H4 (cell line): ENCODE data around the gene STK24. TPM values are rescaled to one million over a fixed set of nuclear protein-coding genes. Genes with fewer than 3 reads are reported as not detected.

ENCODE experiments used
- DNase-seq: peaks from one replicate; pipeline ENCODE4 v3.0.0-alpha.2; 2015; ENCODE audit warnings: low spot score
- total RNA-seq: library from RNA; depleted of rRNA; stranded (reverse); fragments of >200 nt; shearing (Covaris generic); gene quantifications from 2 replicates; pipeline ENCODE4 v1.2.3, GENCODE V29; 2014

STK24 gene
- total RNA-seq, 1 experiment from 2014 or later, result 57.3 TPM

DNA sequence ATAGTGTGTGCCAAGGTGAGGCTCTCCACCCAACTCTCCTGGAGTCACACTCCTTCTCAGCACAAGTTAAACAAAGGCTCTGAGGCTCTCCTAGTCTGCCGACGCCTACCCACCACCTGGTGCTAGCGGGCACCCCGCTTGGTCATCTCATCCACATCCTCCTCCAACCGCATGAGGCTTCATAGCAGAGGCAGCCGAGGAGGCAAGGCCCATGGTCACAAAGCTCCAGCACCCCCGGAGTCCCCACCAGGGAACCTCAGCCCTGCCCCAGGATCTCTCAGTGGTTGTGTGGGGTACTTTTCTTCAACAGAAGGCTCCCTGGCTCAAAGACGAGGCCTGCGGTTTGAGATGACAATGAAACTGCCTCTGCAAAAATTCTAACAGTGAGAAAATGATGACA is 43.0 kb downstream of the STK24 start:
- no peak for DNase-seq

DNA sequence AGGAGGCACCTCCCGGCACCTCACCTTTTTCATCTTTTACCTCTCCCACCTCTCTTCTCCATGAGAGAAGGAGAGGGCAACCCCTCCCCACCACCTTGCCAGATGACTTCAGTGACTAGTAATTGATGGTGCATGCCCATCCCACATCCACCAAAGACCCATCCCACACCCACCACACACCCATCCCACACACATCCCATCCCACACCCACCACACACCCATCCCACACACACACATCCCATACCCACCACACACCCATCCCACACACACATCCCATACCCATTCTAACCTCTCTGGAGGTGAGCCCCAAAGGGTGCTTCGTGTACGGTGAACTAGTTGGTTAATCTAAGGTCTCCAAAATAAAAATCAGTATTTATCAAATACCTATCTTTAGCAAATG is 44.7 kb downstream of the STK24 start:
- DNase-seq, result no peak

GRCh38 chr13:98530217-98530616 is 46.7 kb downstream of the STK24 start:
- DNase-seq, result no peak

GRCh38 chr13:98529171-98529570 is 47.7 kb downstream of the STK24 start:
- no peak for DNase-seq

- DNase-seq, result no peak
Observed at GRCh38 chr13:98528663-98529064, 48.2 kb downstream of the STK24 start.

GRCh38 chr13:98527526-98527925 is 49.4 kb downstream of the STK24 start:
- no peak for DNase-seq

GRCh38 chr13:98526182-98526512 is 50.8 kb downstream of the STK24 start:
- DNase-seq, result no peak

- DNase-seq, result no peak
Observed at GRCh38 chr13:98525456-98526181, 51.3 kb downstream of the STK24 start.

GRCh38 chr13:98524793-98525192 is 52.1 kb downstream of the STK24 start:
- no peak for DNase-seq

- no peak for DNase-seq
Observed at GRCh38 chr13:98524391-98524790, 52.5 kb downstream of the STK24 start.

GRCh38 chr13:98523455-98524102 is 53.3 kb downstream of the STK24 start:
- DNase-seq, result no peak

GRCh38 chr13:98522371-98522770 is 54.5 kb downstream of the STK24 start:
- DNase-seq, result no peak

DNA sequence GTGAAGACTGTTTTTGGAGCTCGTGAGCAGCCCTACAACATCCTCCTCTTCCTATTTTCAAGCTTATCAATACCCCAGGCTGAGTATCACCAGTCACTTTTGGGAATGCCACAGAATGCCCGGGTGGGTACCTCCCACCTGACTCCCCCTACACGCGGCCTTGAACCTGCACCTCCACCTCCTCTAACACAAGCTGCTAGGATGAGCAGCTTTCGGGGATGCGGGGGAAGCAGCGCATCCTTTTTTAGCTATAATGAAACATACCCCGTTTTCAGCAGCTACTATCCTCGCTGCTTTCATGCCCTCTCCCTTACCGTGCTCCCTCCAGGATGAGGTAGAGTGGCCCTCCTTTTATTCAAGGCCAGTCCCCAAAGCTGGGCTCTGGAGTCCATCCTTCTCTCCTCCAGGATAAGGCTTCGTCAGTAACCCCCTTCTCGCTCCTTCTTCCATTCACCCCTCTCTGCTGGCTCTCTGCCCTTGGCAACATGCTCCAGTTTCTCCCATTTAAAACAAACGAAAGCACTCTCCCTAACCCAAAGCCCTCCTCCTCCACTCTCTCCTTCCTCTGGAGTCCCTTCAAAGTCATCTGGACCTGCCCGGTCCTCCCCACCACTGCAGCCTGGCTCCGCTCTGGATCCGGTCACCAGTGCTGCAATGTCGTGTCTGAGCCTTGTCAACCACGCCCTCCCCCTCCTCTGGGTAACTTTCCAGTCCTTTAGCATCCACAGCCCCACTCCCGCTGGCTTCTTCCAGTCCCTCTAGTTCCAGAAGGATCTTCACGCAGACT is 55.3 kb downstream of the STK24 start:
- DNase-seq, result no peak

DNA sequence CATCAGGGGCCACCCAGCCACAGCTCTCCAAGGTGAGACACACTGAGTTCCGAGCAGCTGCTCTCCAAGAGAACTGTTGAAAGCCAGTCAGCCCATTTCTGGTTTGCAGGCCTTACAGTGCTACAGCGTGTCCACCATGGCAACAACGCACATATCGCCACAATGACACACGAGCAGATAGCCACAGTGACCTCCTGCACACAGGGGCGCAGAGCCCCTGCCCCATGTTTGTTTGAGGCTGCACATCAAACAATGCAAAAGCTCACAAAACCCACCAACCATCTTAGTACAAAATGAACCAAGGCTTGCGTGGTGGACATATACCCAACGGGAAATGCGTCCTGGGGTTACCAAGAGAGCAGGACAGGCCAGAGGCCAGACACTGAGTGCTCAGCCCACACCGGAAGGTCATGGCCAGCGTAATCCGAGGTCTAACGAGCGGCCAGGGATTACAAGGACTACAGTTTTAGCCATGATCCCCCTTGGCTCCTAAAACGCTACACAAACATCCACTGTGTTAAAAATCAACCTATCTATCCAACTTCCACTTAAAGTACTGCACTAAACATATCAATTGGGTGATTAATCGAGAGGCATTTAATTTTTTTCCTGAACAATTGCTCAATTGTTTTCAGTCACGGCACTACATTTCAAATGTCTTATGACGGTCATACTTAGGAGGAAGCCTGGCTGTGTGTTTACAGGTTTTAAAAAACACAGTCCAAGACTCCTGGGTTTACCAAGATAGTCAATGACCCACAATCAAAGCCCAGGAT is 56.0 kb downstream of the STK24 start:
- no peak for DNase-seq

- DNase-seq, result no peak
Observed at GRCh38 chr13:98519976-98520375, 56.9 kb downstream of the STK24 start.

DNA sequence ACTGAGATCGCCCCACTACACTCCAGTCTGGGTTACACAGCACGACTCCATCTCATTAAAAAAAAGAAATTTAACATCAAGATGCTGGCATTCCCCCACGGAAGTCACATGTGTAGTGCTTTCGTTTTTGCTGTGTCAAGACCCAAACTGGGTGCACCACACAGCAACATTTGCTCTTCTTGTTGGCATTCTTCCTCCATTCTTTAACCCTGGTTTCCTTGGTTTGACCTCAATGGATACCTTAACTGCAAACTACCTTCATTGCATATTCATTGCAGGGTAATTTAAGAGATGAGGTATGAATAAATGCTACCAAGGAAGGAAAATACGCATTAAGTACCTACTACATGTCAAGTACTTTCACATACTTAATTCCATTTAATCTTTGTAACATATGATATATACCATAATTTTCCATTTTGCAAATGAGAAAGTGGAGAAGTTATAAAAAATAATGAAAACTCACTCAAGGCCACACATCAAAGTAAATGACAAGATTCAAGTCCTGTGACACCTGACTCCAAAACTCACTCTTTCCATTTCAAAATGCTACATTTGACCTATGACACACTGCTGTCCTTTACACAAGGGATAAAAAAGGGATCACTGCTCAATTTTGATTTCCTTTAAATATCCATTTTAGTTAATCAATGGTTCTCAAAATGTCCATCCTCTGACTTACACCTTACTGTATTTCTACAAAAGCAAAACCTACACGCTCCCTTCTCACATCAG is 59.2 kb downstream of the STK24 start:
- DNase-seq, result no peak

DNA sequence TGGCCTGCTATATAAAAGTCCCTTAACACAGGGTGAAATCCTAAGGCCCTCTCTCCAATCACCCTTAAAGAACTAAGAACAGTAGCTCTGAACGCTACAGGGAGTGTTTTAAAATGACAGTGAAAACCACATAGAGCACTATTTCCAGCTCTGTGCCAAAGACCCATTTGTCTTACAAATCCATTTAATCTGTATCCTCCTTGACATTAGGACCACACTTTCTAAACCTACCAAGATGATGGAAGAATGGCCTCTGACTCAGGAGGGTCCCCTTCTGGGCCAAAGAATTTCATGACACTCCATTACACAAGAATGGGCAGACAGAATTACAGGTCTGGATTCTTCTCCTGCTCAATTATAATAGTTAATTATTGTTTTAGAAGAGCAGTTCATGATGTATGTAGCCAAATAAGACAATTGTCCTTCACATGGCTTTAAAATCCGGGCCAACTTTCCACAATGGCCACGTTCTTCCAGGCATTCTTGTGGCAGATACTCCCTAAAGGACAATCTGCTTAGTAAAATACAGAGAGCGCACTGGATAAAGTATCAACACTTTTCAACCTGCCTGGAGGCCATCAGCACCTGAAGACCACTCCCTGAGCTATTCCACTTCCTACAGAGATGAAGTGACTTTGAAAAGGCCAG is 61.0 kb downstream of the STK24 start:
- DNase-seq, result no peak

DNA sequence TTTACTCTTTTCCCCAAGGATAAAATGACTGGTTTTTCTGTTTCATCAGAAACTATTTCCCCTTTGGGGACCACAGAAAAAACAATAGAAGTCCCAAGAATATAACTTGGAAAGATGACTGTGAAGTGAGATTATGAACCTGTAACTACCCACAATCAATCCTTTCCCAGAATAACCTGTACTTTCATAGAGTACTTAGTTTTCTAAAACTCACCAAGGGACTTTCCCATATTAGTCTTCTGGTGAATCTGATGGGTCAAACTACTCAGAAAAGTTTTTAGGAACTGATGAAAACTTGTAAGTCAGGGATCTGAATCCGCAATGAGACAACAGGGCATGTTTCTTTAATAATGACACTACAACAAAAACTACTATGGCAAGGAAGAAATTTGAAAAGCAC is 62.6 kb downstream of the STK24 start:
- no peak for DNase-seq

GRCh38 chr13:98513837-98514236 is 63.1 kb downstream of the STK24 start:
- no peak for DNase-seq

- DNase-seq, result no peak
Observed at GRCh38 chr13:98512774-98513665, 63.9 kb downstream of the STK24 start.
